ENCODE results near the gene MAP4.

- no peak for TF ChIP-seq CTCF (IDR thresholded peaks at IDR 0.05; ENCODE audit: insufficient read depth, low read depth, low read length)
- no peak for TF ChIP-seq EZH2 (IDR thresholded peaks at IDR 0.05; ENCODE audit: insufficient read depth, low read length)
Measured at GRCh38 chr3:47850564-47851410, 165.4 kb downstream of the MAP4 start.

All from astrocyte (in vitro differentiated cells and primary cell).